Activated CD4-positive, CD25-positive, alpha-beta regulatory T cell treated with anti-CD3 and anti-CD28 coated beads, Interleukin-2, amount 50 U/mL, for 16 hours (primary cell): ENCODE data around the gene CXCL14.
"Not testable (repeated sequence)": the region's sequence is repeated elsewhere in the genome, so short reads cannot be mapped to it uniquely, and the experiment has no call there.

Experiments used
- DNase-seq: peaks from one replicate; pipeline ENCODE4 v3.0.0-alpha.2; 2020; ENCODE audit warnings: low read depth, low spot score

The CXCL14 gene

GRCh38 chr5:135543485-135544304, 35.1 kb downstream of the CXCL14 start:
- no peak for DNase-seq

- DNase-seq, result no peak
Measured at GRCh38 chr5:135543001-135543484, 35.7 kb downstream of the CXCL14 start.

- no peak for DNase-seq
Measured at GRCh38 chr5:135541807-135542502, 36.8 kb downstream of the CXCL14 start.

DNA sequence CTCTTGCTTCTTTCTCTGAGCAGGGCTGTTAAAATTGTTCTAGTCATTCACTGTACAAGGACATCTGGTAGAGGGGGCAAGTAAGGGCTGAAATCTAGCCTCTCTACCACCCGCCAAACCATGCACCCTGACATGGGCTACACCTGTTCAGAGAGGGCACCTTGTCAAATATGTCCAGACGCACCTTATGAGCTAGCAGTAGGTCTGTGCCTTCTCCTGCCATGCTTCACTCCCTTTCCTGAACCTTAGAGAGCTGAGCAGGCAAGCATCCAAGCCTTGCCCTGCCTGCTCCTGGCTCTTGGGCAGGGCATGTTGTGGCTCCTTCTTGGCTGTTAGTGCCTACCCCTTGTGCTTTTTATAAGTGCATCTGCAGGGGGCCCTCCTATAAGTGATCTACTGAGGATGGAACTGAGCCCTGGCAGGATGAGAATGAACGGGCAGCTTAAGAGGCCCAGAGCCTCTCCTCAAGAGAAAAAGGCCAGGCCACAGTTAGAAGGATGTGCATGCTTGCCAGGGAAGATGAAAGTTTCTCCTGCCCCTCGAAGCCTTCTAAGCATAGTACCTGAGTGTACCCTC, 39.3 kb downstream of the CXCL14 start:
- no peak for DNase-seq

DNA sequence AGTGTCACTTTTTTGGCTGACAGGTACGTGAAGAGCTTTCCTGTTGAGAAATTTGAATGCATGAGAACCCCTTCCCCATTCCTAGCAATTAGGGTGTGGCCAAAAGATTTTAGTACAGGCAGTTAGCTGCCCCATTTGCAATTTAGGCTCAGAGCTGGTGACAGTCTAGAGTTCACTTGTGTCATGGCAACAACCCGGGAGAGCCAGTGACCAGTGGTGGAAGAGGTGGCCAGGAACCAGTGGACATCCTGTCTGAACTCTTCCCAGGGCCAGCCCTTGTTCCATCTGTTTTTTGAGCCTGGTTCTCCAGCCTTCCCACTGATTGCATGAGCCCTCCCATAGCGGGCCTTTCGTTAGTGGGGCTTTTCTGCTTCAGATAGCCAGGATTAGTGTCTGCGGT, 40.5 kb downstream of the CXCL14 start:
- DNase-seq, result no peak

DNA sequence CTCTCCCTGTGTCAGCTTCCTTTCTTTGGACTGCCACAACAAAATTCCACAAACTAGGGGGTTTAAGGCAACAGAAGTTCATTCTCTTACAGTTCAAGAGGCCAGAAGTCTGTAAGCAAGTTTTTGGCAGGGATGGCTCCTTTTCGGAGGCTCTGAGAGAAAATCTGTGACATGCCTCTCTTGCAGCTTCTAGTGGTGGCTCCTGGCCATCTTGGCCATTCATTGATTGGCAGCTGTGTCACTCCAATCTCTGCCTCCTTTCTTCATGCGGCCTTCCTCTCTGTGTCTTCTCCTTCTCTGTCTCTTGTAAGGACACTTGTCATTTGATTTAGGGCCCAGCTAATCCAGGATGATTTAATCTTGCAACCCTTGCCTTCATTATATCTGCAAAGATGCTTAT, 41.0 kb downstream of the CXCL14 start:
- DNase-seq, result no peak

DNA sequence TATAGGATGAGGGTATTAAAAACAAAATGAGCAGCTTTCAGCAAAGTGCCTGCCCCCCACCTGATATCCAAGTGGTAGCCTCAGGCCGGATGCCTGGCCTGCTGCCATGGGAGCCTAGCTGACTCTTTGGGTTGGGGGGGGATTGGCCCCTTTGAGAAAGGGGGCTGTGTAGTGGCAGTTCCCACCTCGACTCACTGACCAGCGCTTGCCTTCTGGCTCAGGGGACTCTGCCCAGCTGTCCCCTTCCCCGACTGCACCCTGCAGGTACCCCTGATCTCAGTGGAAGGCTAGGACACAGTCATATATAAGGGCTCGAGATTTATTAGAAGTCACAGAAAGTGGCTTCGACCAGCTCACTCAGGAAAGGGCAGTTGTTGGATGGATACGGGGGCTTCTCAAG, 41.5 kb downstream of the CXCL14 start:
- DNase-seq, result no peak

- no peak for DNase-seq
Measured at GRCh38 chr5:135535820-135536801, 42.7 kb downstream of the CXCL14 start, which contains the start of gene NEUROG1. Gene NEUROG1, minus strand, starts transcription at chr5:135535964. Its CDS starts 274 bp downstream, at chr5:135535690.

- DNase-seq, result no peak
Measured at GRCh38 chr5:135535420-135535819, 43.4 kb downstream of the CXCL14 start.

DNA sequence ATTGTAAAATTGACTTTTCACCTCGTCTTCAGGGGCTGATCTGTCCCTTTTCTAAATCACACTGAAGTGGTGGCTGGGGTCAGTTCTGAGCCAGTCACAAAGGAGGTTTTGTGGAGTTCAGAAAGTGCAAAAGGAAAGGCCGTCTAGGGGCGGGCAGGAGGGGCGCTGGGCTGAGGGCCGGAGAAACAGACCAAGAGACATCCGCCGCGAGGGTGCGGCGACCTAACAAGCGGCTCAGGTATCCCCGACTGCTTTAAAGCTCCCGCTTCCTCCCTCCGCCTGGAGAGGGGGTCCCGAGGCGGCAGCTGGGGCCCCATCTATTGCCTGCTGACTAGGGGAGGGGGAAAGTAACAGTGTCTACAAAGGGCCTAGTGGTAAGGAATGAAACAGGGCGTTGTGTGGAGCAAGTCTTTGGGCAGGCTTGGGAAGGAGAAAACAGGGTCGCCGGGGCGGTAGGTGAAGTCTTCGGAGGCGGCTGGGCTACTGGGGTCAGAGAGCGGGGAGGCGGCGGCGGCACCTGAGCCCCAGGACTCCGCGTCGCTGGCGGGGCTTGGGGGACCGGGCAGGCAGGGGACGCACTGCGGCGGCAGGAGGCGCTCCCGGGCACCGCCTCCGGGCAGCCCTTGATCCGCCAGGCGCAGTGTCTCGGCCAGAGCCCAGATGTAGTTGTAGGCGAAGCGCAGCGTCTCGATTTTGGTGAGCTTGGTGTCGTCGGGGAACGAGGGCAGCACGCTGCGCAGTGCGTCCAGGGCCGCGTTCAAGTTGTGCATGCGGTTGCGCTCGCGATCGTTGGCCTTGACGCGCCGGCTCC, 44.0 kb downstream of the CXCL14 start:
- no peak for DNase-seq

DNA sequence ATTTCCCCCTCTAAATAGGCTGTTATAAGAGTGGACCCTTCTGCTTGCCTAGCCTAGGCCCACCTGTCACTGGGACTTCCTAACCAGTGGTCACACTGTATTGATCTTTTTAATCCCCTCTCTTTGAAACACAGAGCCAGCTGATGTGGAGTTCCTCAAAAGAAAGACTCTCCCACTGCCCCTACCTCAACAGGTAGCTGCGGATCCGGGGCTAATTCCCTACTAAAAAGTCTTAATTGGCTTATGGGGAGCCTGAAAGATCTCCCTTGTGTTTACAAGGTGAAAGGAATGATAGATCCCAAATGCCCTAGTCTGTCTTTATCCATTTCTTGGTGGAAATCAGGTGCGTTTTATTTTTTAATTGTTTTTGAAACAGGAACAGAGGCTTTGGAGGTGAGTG, 45.0 kb downstream of the CXCL14 start:
- no peak for DNase-seq

- DNase-seq, result no peak
Measured at GRCh38 chr5:135533334-135533733, 45.5 kb downstream of the CXCL14 start.

DNA sequence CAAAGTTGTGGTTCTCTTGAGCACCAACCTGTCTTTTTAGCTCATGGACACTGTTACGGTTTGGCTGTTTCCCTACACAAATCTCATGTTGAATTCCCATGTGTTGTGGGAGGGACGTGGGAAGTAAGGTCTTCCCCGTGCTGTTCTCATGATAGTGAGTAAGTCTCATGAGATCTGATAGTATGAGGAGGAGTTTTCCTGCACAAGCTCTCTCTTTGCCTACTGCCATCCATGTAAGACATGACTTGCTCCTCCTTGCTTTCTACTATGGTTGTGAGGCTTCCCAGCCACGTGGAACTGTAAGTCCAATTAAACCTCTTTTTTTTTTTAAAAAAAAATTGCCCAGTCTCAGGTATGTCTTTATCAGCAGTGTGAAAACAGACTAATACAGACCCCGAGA, 49.2 kb downstream of the CXCL14 start:
- DNase-seq, result not testable (repeated sequence)

- no peak for DNase-seq
Measured at GRCh38 chr5:135526924-135527323, 51.9 kb downstream of the CXCL14 start.

- no peak for DNase-seq
Measured at GRCh38 chr5:135521964-135522363, 56.8 kb downstream of the CXCL14 start.
